Stimulated activated CD8-positive, alpha-beta memory T cell treated with anti-CD3 and anti-CD28 coated beads, Interleukin-12 subunit alpha, Interleukin-12 subunit beta, amount 100 ng/mL, for 24 hours (primary cell): ENCODE measurements around the gene SYPL1.

Experiments
- DNase-seq: peaks from one replicate; pipeline ENCODE4 v3.0.0-alpha.2; 2020; ENCODE audit errors: extremely low read depth

The SYPL1 gene

GRCh38 chr7:106065575-106066500 is 46.3 kb downstream of the SYPL1 start:
- no peak for DNase-seq

DNA sequence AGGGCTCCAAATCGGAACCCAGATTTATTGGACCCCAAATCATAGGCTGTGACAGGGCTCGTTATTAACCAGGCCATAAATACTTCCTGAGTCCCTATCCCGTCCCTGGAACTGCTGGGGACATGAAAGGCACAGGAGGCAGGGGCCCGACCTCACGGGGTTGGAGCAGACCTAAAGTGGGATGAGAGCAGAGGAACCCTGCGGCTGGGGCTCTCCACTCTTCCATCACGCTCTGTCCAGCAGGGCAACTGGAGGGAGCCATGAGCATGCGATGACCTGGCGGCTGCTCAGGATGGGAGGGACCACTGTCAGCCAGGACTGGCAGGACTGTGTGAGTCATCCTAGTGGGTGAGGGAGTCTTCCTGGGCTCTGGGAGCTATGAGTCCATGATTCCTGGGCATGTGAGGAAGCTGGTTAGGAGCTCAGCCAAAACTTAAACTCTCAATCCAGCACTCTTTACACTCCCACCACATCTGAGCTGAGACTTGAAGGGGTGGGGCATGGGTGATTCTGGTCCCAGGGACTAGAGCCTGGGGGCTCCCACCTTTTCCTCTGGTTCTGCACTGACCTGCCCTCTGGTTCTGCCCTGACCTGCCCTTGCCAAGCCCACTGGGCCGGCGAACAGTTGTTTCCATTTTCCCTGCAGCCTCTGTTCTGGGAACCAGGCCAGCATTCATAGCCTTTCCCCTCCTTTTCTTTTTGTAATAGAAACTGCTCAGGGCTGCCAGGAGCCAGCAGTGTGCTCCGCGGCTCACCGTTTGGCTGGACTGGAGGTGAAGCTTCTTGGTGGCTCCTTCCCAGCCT is 47.1 kb downstream of the SYPL1 start:
- DNase-seq: no peak

DNA sequence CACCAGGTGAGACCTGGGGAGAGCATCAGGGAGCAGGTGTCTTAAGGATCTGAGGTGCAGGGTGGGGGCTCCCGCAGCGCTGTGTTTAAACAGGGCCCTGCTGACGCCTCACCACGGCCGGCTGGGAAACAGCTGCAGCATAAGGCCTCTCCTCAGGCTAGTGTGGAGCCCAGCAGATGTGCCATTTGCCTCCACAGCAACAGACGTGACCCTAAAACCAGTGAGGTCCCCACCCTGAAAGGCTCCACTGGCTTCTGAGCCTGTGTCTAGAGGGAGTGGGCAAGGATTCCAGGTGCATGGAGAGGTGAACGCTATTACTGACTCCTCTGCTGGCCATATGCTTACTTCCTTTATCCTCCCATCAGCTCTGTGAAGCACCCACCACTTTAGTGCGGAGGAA is 47.8 kb downstream of the SYPL1 start:
- no peak for DNase-seq

- no peak for DNase-seq
Observed at GRCh38 chr7:106063692-106064091, 48.4 kb downstream of the SYPL1 start.

DNA sequence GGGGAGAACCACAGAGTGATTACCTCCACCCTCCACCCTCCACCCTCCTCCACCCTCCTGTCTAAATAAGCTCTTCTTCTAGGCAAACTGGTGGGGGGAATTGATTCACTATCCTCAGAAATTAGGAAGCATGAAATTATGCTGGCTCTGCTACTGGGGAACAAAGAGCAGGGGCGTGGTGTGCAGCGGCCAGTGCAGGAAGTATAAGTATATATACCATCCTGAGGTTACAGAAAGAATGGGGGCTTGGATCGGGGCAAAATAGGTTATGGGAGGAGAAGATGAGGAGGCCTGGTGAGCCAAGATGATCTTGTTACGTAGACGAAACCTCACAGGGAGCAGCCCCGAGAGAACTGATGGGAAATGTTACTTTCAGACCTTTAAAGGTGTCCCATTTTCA is 49.1 kb downstream of the SYPL1 start:
- DNase-seq: no peak

DNA sequence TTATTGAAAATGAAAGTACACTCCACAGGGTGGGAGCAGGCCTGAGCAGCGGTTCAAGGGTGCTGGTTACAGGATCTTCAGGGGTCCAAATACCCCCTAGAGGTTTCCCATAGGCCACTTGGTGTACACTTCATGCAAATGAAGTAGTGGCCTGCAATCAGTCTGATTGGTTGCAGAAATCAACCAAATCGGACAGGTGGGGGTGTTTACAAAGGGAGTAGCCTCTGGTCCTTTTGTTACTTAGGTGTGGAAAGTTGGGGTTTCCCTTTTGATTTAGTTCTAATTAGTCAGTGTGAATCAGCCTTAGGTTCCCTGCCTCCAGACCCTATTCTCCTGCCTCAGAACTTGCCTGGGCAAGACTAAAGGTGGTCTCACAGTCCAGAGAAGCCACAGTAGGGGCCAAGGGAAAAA is 49.6 kb downstream of the SYPL1 start:
- DNase-seq: no peak

GRCh38 chr7:106062006-106062405 is 50.1 kb downstream of the SYPL1 start:
- no peak for DNase-seq

DNA sequence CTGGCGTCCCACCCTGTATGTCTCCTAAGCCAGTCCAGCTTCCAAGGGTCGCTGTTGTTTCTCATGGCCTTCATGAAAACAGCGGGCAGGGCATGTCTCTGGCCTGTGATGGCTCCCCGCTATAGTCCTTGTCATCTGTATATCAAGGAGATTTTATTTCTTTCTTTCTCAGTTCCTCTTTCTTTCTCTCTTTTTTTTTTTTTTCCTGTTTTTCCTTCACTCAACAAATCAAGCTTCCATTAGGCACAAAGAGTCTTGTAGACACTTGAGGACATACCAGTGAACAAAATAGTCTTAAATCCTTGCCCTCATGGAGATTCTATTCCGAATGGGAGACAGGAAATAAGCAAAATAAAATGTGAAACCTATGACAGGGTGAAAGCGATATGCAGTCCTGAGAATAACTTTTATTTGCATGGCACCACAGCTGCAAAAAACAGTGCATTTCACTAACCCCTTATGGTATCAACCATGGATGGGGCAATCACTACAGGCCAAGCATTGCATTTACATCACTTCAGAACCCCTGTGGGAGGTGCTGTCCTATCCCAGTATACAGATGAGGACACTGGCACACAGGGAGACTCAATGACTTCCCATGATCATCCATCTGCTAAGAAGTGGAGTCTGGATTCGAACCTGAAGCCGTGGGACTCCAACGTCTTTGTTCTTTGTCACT is 50.7 kb downstream of the SYPL1 start:
- no peak for DNase-seq

- DNase-seq: no peak
Observed at GRCh38 chr7:106060394-106060920, 51.7 kb downstream of the SYPL1 start.

- no peak for DNase-seq
Observed at GRCh38 chr7:106059556-106059955, 52.6 kb downstream of the SYPL1 start.

DNA sequence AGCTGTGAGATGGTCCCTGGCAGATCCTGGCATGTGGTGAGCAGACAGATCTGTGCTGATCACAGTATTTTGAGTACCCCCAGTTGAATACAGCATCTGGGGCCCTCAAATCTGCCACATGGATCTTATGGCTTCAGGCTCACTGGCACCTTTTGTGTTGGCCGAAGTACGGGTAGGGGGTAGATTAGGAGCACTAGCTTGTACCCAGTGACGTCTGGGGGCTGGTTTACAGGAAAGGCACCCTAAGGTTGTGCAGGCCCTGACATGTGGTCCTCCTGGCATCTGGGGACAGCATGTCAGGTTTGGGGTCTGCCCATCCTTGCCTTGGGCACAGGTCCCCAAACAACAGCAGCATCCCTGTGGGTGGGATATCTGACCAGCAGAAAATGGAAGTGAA is 53.2 kb downstream of the SYPL1 start:
- no peak for DNase-seq

GRCh38 chr7:106057962-106058927 is 53.9 kb downstream of the SYPL1 start:
- no peak for DNase-seq

GRCh38 chr7:106057204-106057961 is 54.7 kb downstream of the SYPL1 start:
- DNase-seq: no peak

DNA sequence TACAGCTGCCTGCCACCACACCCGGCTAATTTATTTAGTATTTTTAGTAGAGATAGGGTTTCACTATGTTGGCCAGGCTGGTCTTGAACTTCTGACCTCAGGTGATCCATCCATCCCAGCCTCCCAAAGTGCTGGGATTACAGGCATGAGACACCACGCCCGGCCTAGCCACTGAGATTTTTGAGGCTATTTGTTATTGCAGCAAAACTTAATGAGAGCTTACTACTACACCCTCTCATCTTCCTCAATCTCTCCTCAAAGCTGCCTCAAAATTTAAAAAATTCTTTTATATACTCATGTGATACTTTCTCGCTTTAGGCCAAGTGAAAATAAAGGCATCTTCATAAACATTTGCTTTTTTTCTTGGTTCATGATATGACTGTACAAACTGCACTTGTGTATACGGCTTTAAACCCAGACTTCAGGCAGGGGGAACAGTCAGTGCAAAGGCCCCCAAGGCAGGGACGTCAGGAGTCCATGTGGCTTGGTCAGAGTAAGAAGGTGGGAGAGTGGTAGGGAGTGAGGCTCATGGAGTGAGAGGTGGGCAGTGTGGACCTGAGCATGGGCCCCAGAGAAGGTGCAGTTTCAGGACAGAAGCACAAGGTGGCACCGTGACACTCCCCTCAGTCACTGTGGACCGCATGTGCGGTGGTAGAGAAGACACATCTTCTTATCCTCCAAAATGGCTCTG is 55.5 kb downstream of the SYPL1 start:
- no peak for DNase-seq

DNA sequence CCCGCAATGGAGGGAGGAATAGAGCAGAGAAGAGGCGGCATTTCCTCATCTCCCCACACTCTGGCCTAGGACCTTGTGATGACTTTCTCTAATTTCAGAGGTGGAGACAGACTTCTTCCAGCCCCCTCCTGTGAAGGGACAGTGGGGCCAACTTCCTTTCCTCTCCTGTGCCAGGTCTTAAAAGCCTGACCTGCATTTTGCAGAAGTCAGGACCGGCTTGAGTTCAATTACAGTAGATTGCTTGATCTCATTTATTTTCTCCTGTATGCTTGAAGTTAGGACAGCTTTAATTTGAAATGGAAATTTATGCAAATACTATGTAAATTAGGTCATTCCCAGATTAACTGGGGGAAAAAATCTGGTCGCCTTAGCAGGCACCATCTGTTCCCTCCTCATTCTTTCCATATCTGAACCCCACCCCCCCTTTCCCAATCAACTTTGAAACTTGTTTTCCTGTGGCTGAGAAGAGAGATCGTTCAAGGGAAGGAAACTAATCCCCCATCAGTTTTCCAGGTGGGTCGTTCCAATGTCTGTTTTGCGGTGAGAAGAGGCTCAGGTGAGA is 57.1 kb downstream of the SYPL1 start:
- no peak for DNase-seq

- DNase-seq: no peak
Observed at GRCh38 chr7:106054156-106054910, 57.8 kb downstream of the SYPL1 start.

DNA sequence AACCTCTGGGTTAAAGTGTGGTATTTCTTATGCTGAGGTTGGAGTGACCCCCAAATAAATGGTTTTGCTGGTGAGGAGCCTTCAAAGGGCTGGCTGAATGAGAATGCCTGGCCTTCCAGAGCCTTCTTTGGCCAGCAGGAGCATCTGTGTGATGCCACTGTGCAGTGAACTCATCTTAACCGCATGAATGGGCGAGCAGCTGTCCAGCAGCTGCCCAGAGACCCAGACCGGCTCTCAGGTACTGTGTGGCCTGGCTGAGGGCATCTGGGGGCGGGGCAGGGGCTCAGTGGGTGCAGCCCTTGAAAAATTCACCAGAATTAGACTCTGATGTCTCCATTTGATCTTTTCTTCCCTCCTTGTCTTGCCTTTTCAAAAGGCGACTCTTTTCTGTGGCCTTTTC is 59.0 kb downstream of the SYPL1 start:
- no peak for DNase-seq

GRCh38 chr7:106052681-106053080 is 59.4 kb downstream of the SYPL1 start:
- no peak for DNase-seq

DNA sequence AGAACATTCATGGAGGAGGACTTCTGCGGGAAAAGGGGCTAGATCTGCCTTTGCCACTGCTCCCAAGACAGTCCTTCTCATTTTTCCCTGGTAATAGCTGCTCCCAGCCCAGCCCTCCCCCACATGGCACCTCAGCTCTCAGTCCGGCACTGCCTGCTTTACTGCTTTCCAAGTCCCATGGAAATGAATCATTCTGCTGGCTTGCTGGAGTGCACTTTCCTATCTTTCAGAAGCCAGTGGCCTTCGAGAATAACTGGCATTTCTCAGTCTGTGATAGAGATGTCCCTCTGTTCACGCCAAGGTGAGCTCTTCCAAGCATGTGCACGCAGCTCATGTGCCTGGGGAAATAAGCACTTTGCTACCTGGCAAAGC is 61.4 kb downstream of the SYPL1 start:
- no peak for DNase-seq
